HepG2 (cell line): ENCODE results near the gene POF1B. TPM values are rescaled to one million over a fixed set of nuclear protein-coding genes. Genes with fewer than 3 reads are reported as not detected.

Experiments used
- ATAC-seq: fragments of 200-7000 bp; cut with Tn5 transposase; 3 replicates; pipeline ENCODE4 v1.9.1; 2020; ENCODE audit warnings: mild to moderate bottlenecking, moderate library complexity
- BruUV-seq: library from RNA; stranded (reverse); fragments of 400-500 nt; replicated peaks from 2 replicates; lab custom pipeline; 2021; lab: Mats Ljungman, UMichigan
- CTCF ChIA-PET: fragments of 300-600 bp; formaldehyde crosslinking; extraction: SDS; loops from one replicate; lab custom pipeline; 2021; ENCODE audit warnings: low total read pairs, inconsistent platforms, low intra/inter-chr PET ratio; lab: Yijun Ruan, JAX
- POLR2A ChIA-PET: fragments of 350-600 bp; sonication (Branson Sonifier 250); formaldehyde crosslinking; loops from one replicate; lab custom pipeline; 2020; ENCODE audit warnings: antibody characterized with exemption, inconsistent platforms; lab: Yijun Ruan, JAX
- DNase-seq: peaks from one replicate; pipeline ENCODE4 v3.0.0-alpha.2; 2015; ENCODE audit warnings: low spot score
- FAIRE-seq: peaks from 3 replicates; lab custom pipeline; 2011; peaks lifted over from hg19 to GRCh38; lab: Jason Lieb, UNC
- H2AFZ ChIP-seq: one replicate; pipeline ENCODE4 v1.6.1; 2011; ENCODE audit warnings: low read length, inconsistent platforms
- H3K27ac ChIP-seq: fragments of 300-600 bp; 3 replicates; pipeline ENCODE4 v1.8.0; 2011; ENCODE audit warnings: mixed run types, mild to moderate bottlenecking, mixed read lengths, low read length, inconsistent platforms; ENCODE audit not compliant: insufficient read depth; ENCODE audit errors: extremely low read length
- H3K27me3 ChIP-seq, 2 experiments: fragments of 200-600 bp in 1 of 2; 2 replicates in 1 of 2; 3 replicates in 1 of 2; pipeline versions ENCODE4 v1.6.0 to v1.8.0; 2011; ENCODE audit warnings: low read length in 2 of 2, mild to moderate bottlenecking in 2 of 2, moderate library complexity in 2 of 2, inconsistent platforms in 1 of 2; ENCODE audit not compliant: insufficient read depth in 2 of 2, control insufficient read depth in 1 of 2
- H3K36me3 ChIP-seq, 2 experiments: fragments of 200-600 bp in 1 of 2; replicated peaks in 1 of 2; 2 replicates in 1 of 2; 3 replicates in 1 of 2; pipeline versions ENCODE4 v1.5.1 to v1.8.0; 2011; ENCODE audit warnings: low read length in 2 of 2, inconsistent platforms in 1 of 2; ENCODE audit not compliant: insufficient read depth in 2 of 2, control insufficient read depth in 1 of 2
- H3K4me1 ChIP-seq: 2 replicates; pipeline ENCODE4 v1.5.1; 2012; ENCODE audit warnings: low read length, inconsistent platforms; ENCODE audit not compliant: insufficient read depth
- H3K4me2 ChIP-seq: 2 replicates; pipeline ENCODE4 v1.6.0; 2011; ENCODE audit warnings: low read depth, low read length, inconsistent platforms
- H3K4me3 ChIP-seq, 3 experiments: fragments of 200-600 bp in 1 of 3; sonication (generic), shearing (Covaris generic) in 1 of 3; replicated peaks in 1 of 3; 2 replicates each; pipeline ENCODE4 v1.5.1; 2011 to 2016; ENCODE audit warnings: low read length in 3 of 3, inconsistent platforms in 2 of 3, low read depth in 2 of 3, mild to moderate bottlenecking in 2 of 3, control low read depth in 1 of 3, mixed read lengths in 1 of 3; ENCODE audit not compliant: insufficient read depth in 1 of 3
- H3K79me2 ChIP-seq: one replicate; pipeline ENCODE4 v1.6.1; 2011; ENCODE audit warnings: low read length, inconsistent platforms; ENCODE audit not compliant: insufficient read depth
- H3K9ac ChIP-seq: 2 replicates; pipeline ENCODE4 v1.6.0; 2011; ENCODE audit warnings: mild to moderate bottlenecking, low read depth, low read length, inconsistent platforms; ENCODE audit not compliant: insufficient read depth
- H3K9me3 ChIP-seq: 2 replicates; pipeline ENCODE4 v1.5.1; 2012; ENCODE audit warnings: mild to moderate bottlenecking, low read length
- H4K20me1 ChIP-seq: 2 replicates; pipeline ENCODE4 v1.6.0; 2011; ENCODE audit warnings: inconsistent platforms, mild to moderate bottlenecking, low read length, moderate library complexity; ENCODE audit not compliant: insufficient read depth
- DRAP1 ChIP-seq: IDR thresholded peaks from 2 replicates; pipeline ENCODE4 v1.6.1; 2016; ENCODE audit warnings: missing genetic modification reagents, missing compliant biosample characterization
- KDM2A ChIP-seq: sonication (generic); formaldehyde crosslinking; IDR thresholded peaks from 2 replicates; pipeline ENCODE4 v1.4.0; 2020; ENCODE audit warnings: low read depth, missing genetic modification reagents, borderline replicate concordance
- MAFF ChIP-seq: IDR thresholded peaks from 2 replicates; pipeline ENCODE4 v1.6.1; 2011; ENCODE audit warnings: low read depth, low read length, improper control_type of control experiment
- POLR2A ChIP-seq, 2 experiments: IDR thresholded peaks; 2 replicates each; pipeline ENCODE4 v1.6.1; 2011; ENCODE audit warnings: low read depth in 2 of 2, low read length in 2 of 2, mild to moderate bottlenecking in 1 of 2, moderate library complexity in 1 of 2; ENCODE audit not compliant: insufficient read depth in 1 of 2
- POLR2G ChIP-seq: fragments of 200-400 bp; formaldehyde crosslinking; IDR thresholded peaks from 2 replicates; pipeline ENCODE4 v1.6.1; 2018; ENCODE audit warnings: mild to moderate bottlenecking, low read depth, low read length, moderate library complexity
- RBFOX2 ChIP-seq: fragments of 200-400 bp; formaldehyde crosslinking; IDR thresholded peaks from 2 replicates; pipeline ENCODE4 v1.6.1; 2017; ENCODE audit warnings: low read depth, mild to moderate bottlenecking, low read length
- ZBED4 ChIP-seq: sonication (generic); formaldehyde crosslinking; IDR thresholded peaks from 2 replicates; pipeline ENCODE4 v1.4.0; 2020; ENCODE audit warnings: missing genetic modification reagents, borderline replicate concordance
- ZNF292 ChIP-seq: sonication (generic); formaldehyde crosslinking; IDR thresholded peaks from 2 replicates; pipeline ENCODE4 v1.8.1; 2022; ENCODE audit warnings: mild to moderate bottlenecking, low read depth, missing genetic modification reagents, borderline replicate concordance
- WGBS: methylation state at CpG from one replicate; pipeline ENCODE4 v1.1.6; 2017; ENCODE audit warnings: low lambda C conversion rate; 5-methylcytosine and 5-hydroxymethylcytosine counted together
- in situ Hi-C: cut with HindIII; loops from 2 replicates; pipeline ENCODE4 v1.10.0; 2017; ENCODE audit warnings: low pct_unique_long_range_greater_than_20kb; ENCODE audit not compliant: extremely low pct_ligation_motif_present
- intact Hi-C: fragments of 100-400 bp; cut with micrococcal nuclease; formaldehyde crosslinking; loops from one replicate; pipeline ENCODE4 v1.10.0; 2022; ENCODE audit not compliant: unreplicated experiment
- polyA plus RNA-seq, 8 experiments: library from polyadenylated mRNA; depleted of rRNA in 3 of 8; stranded (reverse) in 7 of 8; unstranded in 1 of 8; fragments of >200 nt; fragmentation: Illumina TruSeq in 4 of 8; extraction: Trizol in 4 of 8; gene quantifications; 2 replicates each; pipeline versions ENCODE4 v1.2.1 to v1.2.3, GENCODE V29; 2011 to 2016; ENCODE audit warnings: low read depth in 4 of 8, missing spikeins in 1 of 8, mixed read lengths in 1 of 8; ENCODE audit not compliant: insufficient read depth in 1 of 8
- total RNA-seq, 5 experiments: library from RNA; depleted of rRNA; stranded (reverse); fragments of >200 nt; fragmentation: Illumina TruSeq; extraction: Trizol; gene quantifications; 2 replicates each; pipeline ENCODE4 v1.2.3, GENCODE V29; 2016; ENCODE audit warnings: low read depth in 1 of 5
- TF ChIP-seq, protein P1 (sequence below): sonication (generic); formaldehyde crosslinking; IDR thresholded peaks from 2 replicates; pipeline ENCODE4 v1.4.0; 2020; ENCODE audit warnings: missing genetic modification reagents
- TF ChIP-seq, protein P2 (sequence below): sonication (generic); formaldehyde crosslinking; IDR thresholded peaks from 2 replicates; pipeline ENCODE4 v1.4.0; 2020; ENCODE audit warnings: missing genetic modification reagents

Gene POF1B
- total and polyA plus RNA-seq, 2 of the 13 experiments (the other 11 are each of a cell fraction or from before 2014, with no cell fraction given), result not detected

DNA sequence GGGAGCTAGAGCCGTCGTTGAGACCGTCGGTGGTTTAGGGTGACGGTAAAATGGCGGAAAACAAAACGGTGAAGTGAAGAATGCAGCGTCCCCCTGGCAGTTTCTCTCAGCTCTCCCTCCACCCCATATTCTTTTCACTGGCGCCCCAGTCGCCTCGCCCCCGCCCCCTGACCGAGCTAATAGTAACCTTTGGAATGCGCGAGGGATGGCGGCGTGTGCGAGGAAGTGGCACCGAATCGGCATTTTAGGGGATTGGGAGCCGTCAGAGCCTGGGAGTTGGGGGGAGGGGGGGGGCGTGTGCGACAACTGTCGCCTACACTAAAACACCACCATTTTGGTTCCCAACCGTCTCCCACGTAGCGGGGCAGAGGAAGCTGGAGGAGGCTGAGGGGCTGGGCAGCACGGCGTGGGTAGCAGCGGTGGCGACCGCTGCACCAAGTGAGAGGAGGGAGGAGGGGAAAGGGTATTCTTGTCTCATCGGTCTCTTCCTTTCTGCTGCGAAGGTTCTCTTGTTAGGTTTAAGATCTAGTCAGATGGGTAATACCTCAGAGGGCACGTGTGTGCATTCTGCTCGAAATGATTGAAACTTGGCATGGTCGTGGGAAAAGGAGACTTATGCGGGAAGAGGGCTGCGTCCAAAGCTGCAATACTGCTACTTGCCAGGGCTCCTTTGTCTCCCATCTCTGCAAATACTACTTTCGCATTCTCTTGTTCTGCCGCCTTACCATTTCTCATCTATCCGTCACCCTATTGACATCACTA lies 134.8 kb downstream of the POF1B start (continued):
- no peak for TF ChIP-seq KDM2A (CRISPR knock-in tag)
- TF ChIP-seq, protein P1, sequence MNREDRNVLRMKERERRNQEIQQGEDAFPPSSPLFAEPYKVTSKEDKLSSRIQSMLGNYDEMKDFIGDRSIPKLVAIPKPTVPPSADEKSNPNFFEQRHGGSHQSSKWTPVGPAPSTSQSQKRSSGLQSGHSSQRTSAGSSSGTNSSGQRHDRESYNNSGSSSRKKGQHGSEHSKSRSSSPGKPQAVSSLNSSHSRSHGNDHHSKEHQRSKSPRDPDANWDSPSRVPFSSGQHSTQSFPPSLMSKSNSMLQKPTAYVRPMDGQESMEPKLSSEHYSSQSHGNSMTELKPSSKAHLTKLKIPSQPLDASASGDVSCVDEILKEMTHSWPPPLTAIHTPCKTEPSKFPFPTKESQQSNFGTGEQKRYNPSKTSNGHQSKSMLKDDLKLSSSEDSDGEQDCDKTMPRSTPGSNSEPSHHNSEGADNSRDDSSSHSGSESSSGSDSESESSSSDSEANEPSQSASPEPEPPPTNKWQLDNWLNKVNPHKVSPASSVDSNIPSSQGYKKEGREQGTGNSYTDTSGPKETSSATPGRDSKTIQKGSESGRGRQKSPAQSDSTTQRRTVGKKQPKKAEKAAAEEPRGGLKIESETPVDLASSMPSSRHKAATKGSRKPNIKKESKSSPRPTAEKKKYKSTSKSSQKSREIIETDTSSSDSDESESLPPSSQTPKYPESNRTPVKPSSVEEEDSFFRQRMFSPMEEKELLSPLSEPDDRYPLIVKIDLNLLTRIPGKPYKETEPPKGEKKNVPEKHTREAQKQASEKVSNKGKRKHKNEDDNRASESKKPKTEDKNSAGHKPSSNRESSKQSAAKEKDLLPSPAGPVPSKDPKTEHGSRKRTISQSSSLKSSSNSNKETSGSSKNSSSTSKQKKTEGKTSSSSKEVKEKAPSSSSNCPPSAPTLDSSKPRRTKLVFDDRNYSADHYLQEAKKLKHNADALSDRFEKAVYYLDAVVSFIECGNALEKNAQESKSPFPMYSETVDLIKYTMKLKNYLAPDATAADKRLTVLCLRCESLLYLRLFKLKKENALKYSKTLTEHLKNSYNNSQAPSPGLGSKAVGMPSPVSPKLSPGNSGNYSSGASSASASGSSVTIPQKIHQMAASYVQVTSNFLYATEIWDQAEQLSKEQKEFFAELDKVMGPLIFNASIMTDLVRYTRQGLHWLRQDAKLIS (CRISPR knock-in tag), result no peak
- TF ChIP-seq ZNF292 (CRISPR knock-in tag), result no peak

GRCh38 chrX:85243761-85244449 lies 135.6 kb downstream of the POF1B start, which contains the start of the genes SATL1 and ZNF711:
Gene SATL1 (minus strand): TSS chrX:85243779. CDS start chrX:85108968, 134,811 bp downstream.
Gene ZNF711 (plus strand): TSS chrX:85243991. CDS start chrX:85247573, 3,582 bp downstream.
- WGBS, result 39% methylated on average over 3 of the region's 65 CpGs
- Histone ChIP-seq H3K9ac (peak within 1 kb of the TSS; percentile 74), H2AFZ (peak within 1 kb of the TSS; percentile 54), H3K4me2 (peak within 1 kb of the TSS; percentile 74), H3K27me3 (no peaks in the 10 kb centered on the region; a peak in 1 of 5 replicates), H3K27ac (peak within 1 kb of the TSS; percentile 60), H3K9me3 (no peaks in the 10 kb centered on the region), H3K4me3 (peak within 1 kb of the TSS; percentile 75 to 84 (median 78)), H3K4me1 (no peaks in the 10 kb centered on the region), H4K20me1 (no peaks in the 10 kb centered on the region), H3K36me3 (no peaks in the 10 kb centered on the region), H3K79me2 (no peaks in the 10 kb centered on the region)
- peak; percentile 82 for ATAC-seq
- FAIRE-seq, result no peak
- no TSS peak for BruUV-seq
- POLR2A ChIA-PET, result interaction anchor here (1.2 kb wide), 1 partner anchor 27 kb away, joined by 3 read pairs; no protein-coding TSS in a partner anchor
- in situ Hi-C loops (no loop called here), intact Hi-C loops (no loop called here)
- DNase-seq, result peak; percentile 21
- CTCF ChIA-PET, result no interaction called here
- TF ChIP-seq POLR2G (no peak), DRAP1 (peak; percentile 45; the same call in 1 of the 2 replicates), ZBED4 (no peak), MAFF (peak; percentile 9; the same call in 1 of the 2 replicates), RBFOX2 (peak; percentile 40; the same call in 1 of the 2 replicates), POLR2A (IDR thresholded peaks at IDR 0.05; ENCODE audit: insufficient read depth in 1 of 2, low read depth in 2 of 2, low read length in 2 of 2) (0 out of 4 replicates have a peak, but pooled peaks of 1 of the 2 experiments have one; percentile 35)
- TF ChIP-seq, protein P2, sequence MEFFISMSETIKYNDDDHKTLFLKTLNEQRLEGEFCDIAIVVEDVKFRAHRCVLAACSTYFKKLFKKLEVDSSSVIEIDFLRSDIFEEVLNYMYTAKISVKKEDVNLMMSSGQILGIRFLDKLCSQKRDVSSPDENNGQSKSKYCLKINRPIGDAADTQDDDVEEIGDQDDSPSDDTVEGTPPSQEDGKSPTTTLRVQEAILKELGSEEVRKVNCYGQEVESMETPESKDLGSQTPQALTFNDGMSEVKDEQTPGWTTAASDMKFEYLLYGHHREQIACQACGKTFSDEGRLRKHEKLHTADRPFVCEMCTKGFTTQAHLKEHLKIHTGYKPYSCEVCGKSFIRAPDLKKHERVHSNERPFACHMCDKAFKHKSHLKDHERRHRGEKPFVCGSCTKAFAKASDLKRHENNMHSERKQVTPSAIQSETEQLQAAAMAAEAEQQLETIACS (CRISPR knock-in tag), result peak; percentile 38; the same call in 1 of the 2 replicates
